ENCODE results near the gene TOB1.

The TOB1 gene, protein sequence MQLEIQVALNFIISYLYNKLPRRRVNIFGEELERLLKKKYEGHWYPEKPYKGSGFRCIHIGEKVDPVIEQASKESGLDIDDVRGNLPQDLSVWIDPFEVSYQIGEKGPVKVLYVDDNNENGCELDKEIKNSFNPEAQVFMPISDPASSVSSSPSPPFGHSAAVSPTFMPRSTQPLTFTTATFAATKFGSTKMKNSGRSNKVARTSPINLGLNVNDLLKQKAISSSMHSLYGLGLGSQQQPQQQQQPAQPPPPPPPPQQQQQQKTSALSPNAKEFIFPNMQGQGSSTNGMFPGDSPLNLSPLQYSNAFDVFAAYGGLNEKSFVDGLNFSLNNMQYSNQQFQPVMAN

DNA sequence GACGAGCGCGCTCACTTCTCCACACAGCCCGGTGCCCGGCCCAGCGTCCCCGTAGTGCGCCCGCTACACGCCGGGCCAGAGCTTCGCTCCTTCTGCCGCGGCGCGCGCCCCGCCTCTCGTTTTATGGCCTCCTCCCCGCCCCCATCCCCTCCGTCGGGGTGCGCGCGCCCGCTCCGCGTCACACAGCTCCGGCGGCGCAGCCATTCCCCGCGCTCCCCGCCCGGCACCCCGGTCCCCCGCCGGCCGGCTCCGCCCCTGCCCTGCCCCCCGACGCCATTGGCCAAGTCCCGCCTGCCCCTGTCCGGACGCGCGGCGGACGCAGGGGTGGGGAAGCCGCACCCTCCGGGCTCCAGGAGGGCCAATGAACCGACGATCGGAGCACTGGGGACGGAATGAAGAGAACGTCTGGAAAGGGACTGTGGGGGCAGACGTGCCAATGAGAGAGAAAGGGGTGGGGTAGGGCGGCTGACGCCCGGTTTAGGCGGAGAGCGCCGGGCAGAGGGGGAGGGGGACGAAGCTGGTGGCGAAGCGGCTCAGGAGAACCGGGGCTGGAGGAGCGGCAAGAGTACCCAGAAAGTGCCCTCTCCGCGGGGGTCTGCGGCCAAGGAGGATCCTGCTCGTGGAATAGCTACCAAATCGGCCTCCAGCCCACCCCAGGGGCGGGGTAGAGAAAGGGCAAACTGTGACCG is at the start of gene TOB1:
TOB1 (minus strand) TSS at position 94 of the 689 bp plus-strand sequence. CDS start 2,337 bp downstream, outside the sequence.
- peaks cover 23% of the 10 kb centered on the region for H3K36me3 ChIP-seq (ENCODE audit: control insufficient read depth, insufficient read depth, low read length)
- no peaks in the 10 kb centered on the region for H3K27me3 ChIP-seq (ENCODE audit: control insufficient read depth, insufficient read depth, low read length)
- H3K4me3 ChIP-seq (ENCODE audit: low read depth, low read length) = peak within 1 kb of the TSS; percentile 99
- peak within 1 kb of the TSS; percentile 75 for H3K9ac ChIP-seq (ENCODE audit: low read depth, low read length)
- peak within 1 kb of the TSS; percentile 91 for H3K27ac ChIP-seq (ENCODE audit: low read depth, low read length)
- H3K9me3 ChIP-seq (ENCODE audit: control insufficient read depth, insufficient read depth, low read length) = no peaks in the 10 kb centered on the region
- H3K4me1 ChIP-seq (ENCODE audit: control insufficient read depth, insufficient read depth, low read length) = peaks cover 19% of the 10 kb centered on the region

DNA sequence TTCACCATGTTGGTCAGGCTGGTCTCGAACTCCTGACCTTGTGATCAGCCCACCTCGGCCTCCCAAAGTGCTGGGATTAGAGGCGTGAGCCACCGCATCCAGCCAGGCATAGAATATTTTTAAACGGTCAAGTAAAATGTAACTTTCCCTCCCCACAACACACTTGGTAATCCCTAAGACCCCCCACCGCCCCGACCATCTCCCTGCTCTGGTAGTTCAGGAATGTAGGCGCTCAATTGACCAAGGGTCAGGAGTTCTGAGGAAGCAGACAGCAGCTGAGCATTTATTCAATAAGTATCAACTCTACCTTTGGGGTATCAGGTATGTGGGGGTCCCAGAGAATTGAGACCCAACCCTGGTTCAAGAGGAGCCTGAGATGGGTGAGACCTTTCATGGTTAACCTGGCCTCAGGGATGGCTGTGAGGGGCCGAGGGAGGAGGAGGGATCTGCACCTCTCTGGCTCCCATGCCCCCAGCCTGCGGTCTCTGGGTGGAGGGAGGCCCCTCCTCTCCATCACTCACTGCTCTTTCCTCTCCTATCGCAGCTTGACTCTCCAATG is 48.4 kb upstream of the TOB1 start:
- no peak overlapping the region for H3K9ac ChIP-seq (ENCODE audit: low read depth, low read length)
- H3K4me1 ChIP-seq (ENCODE audit: control insufficient read depth, insufficient read depth, low read length) = peaks cover 36% of the 10 kb centered on the region
- no peak overlapping the region for H3K4me3 ChIP-seq (ENCODE audit: low read depth, low read length)
- no peak overlapping the region for H3K27ac ChIP-seq (ENCODE audit: low read depth, low read length)
- no peaks in the 10 kb centered on the region for H3K36me3 ChIP-seq (ENCODE audit: control insufficient read depth, insufficient read depth, low read length)
- no peaks in the 10 kb centered on the region for H3K9me3 ChIP-seq (ENCODE audit: control insufficient read depth, insufficient read depth, low read length)
- no peaks in the 10 kb centered on the region for H3K27me3 ChIP-seq (ENCODE audit: control insufficient read depth, insufficient read depth, low read length)

DNA sequence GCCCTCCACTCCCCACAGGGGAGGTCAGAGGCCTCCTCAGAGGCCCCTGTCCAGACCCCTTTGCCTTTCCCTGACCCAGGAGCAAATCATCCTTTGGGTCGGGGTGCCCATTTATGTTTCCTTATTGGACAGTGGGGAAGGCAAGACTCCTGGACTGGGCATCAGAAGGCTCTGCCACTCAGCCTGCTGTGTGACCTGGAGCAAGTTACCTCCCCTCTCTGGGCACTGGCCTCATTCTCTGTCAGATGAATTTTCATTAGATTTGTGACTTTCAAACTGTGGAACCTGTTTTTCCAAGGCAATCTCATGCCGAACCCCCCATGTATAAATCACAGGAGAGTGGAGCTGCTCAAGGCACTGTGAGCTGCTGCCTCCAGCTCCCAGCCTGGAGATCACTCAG is 47.0 kb upstream of the TOB1 start:
- Histone ChIP-seq H3K27me3 (ENCODE audit: control insufficient read depth, insufficient read depth, low read length) (no peaks in the 10 kb centered on the region), H3K4me1 (ENCODE audit: control insufficient read depth, insufficient read depth, low read length) (peaks cover 36% of the 10 kb centered on the region), H3K9me3 (ENCODE audit: control insufficient read depth, insufficient read depth, low read length) (no peaks in the 10 kb centered on the region), H3K4me3 (ENCODE audit: low read depth, low read length) (no peak overlapping the region), H3K36me3 (ENCODE audit: control insufficient read depth, insufficient read depth, low read length) (no peaks in the 10 kb centered on the region), H3K9ac (ENCODE audit: low read depth, low read length) (no peak overlapping the region), H3K27ac (ENCODE audit: low read depth, low read length) (no peak overlapping the region)

DNA sequence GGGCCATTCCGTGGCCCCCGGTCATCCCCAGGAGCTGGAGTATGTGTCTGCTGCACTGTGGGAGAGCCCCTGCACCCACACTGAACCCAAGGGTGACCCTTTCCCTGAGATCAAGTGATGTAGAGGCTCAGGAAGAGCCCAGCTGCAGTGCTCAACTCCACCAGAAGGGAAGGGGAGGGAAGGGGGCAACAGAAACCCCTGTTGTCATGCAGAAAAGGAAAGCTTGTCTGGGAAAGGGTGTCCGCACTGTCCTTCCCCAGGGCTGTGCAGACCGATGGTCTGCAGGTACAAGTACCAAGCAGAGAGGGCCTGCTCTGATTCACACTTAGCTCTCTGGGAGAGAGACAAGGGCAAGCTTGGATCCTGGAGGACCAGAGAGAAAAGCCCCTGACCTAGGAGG is 45.7 kb upstream of the TOB1 start:
- Histone ChIP-seq H3K9ac (ENCODE audit: low read depth, low read length) (no peak overlapping the region), H3K9me3 (ENCODE audit: control insufficient read depth, insufficient read depth, low read length) (no peaks in the 10 kb centered on the region), H3K4me3 (ENCODE audit: low read depth, low read length) (no peak overlapping the region), H3K27ac (ENCODE audit: low read depth, low read length) (no peak overlapping the region), H3K27me3 (ENCODE audit: control insufficient read depth, insufficient read depth, low read length) (no peaks in the 10 kb centered on the region), H3K4me1 (ENCODE audit: control insufficient read depth, insufficient read depth, low read length) (peaks cover 24% of the 10 kb centered on the region), H3K36me3 (ENCODE audit: control insufficient read depth, insufficient read depth, low read length) (no peaks in the 10 kb centered on the region)

DNA sequence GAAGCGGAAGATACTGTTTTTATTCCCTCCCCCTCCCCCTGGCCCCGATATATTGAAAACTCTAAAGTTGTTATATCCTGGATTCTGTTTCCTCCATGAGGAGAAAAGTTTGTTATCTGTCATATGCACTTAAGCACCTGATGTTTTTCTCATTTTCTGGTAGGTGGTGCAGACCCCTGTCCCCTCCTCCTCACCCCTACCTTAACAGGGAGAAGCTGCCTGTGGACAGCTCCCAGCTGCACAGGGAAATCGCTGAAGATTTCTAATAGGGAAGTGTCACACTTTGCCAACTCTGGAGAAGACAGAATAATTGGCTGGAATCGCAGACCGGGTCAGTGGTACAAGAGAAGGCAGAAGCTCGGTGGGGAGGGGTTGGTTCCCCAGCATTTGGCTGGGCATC is 45.3 kb upstream of the TOB1 start:
- Histone ChIP-seq H3K27ac (ENCODE audit: low read depth, low read length) (no peak overlapping the region), H3K4me1 (ENCODE audit: control insufficient read depth, insufficient read depth, low read length) (peaks cover 21% of the 10 kb centered on the region), H3K4me3 (ENCODE audit: low read depth, low read length) (no peak overlapping the region), H3K9ac (ENCODE audit: low read depth, low read length) (no peak overlapping the region), H3K27me3 (ENCODE audit: control insufficient read depth, insufficient read depth, low read length) (no peaks in the 10 kb centered on the region), H3K9me3 (ENCODE audit: control insufficient read depth, insufficient read depth, low read length) (no peaks in the 10 kb centered on the region), H3K36me3 (ENCODE audit: control insufficient read depth, insufficient read depth, low read length) (no peaks in the 10 kb centered on the region)

DNA sequence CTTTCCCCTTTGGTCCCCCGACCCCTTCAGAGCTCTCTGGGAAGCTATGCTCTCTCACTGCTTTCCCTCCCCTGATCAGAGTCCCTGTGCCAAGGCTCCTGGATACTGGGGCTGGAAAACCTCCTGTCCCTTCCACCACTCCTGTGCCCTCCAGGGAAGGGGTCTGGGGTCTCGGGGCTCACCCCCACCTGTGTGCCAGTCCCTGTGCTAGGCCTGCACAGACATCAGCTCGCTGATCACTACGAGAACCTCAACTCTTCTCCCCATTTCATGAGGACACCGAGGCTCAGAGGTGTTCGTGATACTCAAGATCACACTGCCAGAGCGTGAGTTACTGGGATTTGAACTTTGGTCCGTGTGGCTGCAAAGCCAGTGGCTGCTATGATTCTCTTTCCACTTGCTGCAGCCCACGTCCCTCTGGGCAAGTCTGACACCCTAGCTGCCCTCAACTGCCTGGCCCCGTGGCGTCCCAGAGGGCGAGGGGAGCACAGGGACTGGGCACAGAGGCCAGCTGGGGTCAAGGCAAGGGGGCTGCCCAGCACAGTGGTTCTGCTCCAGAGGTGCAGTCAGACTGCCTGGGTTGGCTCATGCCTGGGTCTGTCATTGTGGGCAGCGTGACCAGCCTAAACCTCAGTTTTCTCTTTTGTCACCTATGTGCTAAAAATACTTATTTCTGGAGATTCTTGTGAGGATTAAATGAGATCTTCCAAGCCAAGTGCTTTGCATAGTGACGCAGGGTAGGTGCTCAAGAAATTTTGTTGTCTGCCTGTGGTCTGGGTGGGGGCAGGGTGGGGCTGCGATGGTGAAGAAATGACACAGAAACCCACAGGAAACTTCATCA is 43.8 kb upstream of the TOB1 start:
- no peak overlapping the region for H3K9ac ChIP-seq (ENCODE audit: low read depth, low read length)
- peaks cover 26% of the 10 kb centered on the region for H3K4me1 ChIP-seq (ENCODE audit: control insufficient read depth, insufficient read depth, low read length)
- H3K9me3 ChIP-seq (ENCODE audit: control insufficient read depth, insufficient read depth, low read length) = no peaks in the 10 kb centered on the region
- peak overlapping the region; percentile 78 for H3K27ac ChIP-seq (ENCODE audit: low read depth, low read length)
- H3K36me3 ChIP-seq (ENCODE audit: control insufficient read depth, insufficient read depth, low read length) = no peaks in the 10 kb centered on the region
- H3K27me3 ChIP-seq (ENCODE audit: control insufficient read depth, insufficient read depth, low read length) = no peaks in the 10 kb centered on the region
- H3K4me3 ChIP-seq (ENCODE audit: low read depth, low read length) = no peak overlapping the region

DNA sequence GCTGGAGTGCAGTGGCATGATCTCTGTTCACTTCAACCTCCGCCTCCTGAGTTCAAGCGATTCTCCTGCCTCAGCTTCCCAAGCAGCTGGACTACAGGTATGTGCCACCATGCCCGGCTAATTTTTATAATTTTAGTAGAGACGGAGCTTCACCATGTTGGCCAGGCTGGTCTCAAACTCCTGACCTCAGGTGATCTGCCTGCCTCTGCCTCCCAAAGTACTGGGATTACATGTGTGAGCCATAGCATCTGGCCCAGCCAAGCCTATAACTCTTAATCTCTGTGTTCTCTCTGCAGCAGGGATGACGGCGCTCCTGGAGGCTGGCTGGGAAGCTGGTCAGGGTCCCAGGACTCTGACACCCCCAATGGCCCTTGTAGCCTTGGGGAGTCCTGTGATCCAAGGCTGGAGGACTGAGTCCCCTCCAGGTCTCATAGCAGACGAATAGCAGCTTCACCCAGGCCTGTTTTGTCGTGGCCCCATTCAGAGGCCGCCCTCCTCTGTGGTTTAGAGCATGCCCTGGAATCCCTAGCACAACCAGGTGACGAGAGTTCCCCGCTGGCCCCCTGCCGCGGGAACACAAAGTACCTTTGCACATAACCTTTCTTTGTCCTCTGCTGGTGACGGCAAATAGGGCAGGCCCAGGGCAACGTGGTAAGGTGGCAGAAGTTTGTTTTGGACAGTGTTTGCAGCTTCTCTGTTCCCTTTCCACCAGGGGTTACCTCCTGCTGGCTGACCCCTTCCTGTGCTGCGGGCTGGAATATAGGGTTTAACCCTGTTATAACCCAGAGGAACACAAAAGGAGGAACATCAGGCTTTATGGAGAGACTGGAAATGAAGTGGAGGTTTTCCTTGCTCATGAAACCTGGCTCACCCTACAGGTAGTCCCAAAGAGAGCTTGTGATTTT is 43.0 kb upstream of the TOB1 start:
- Histone ChIP-seq H3K9me3 (ENCODE audit: control insufficient read depth, insufficient read depth, low read length) (no peaks in the 10 kb centered on the region), H3K4me1 (ENCODE audit: control insufficient read depth, insufficient read depth, low read length) (peaks cover 35% of the 10 kb centered on the region), H3K27me3 (ENCODE audit: control insufficient read depth, insufficient read depth, low read length) (no peaks in the 10 kb centered on the region), H3K4me3 (ENCODE audit: low read depth, low read length) (0 out of 2 replicates have a peak overlapping the region, but pooled peaks have one; percentile 18), H3K9ac (ENCODE audit: low read depth, low read length) (no peak overlapping the region), H3K27ac (ENCODE audit: low read depth, low read length) (peak overlapping the region; percentile 78), H3K36me3 (ENCODE audit: control insufficient read depth, insufficient read depth, low read length) (no peaks in the 10 kb centered on the region)

DNA sequence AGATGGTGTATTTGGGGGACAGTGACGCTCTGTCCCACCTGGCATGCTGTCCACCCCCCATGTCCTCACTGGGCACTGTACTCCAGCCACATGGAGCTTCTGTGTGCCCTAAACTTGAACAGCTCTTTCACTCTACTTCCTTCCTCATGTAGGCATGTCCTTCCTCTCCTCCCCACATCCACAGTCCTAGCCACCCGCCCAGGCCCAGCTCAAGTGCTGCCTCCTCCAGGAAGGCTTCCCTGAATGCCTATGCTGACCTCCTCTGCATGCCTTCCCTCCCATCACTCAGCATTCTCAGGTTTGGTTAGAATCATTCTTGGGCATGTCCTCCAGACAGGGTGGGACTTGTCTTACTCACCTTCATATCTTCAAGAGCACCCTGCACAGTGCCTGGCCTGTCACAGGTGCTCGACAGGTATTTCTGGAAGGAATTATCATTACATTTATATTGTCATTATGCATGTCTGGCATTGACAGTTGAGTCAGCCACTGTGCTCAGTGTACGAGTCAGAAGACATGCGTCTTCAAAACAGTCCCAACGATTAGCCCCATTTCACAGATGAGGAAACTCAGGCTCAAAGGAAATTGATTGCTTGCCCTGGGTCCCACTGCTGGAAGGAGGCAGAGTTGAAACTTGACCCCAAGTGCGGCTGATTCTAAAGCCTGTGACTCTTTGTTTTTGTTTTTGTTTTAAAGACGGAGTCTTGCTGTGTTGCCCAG is 42.1 kb upstream of the TOB1 start:
- no peaks in the 10 kb centered on the region for H3K9me3 ChIP-seq (ENCODE audit: control insufficient read depth, insufficient read depth, low read length)
- peaks cover 41% of the 10 kb centered on the region for H3K4me1 ChIP-seq (ENCODE audit: control insufficient read depth, insufficient read depth, low read length)
- no peak overlapping the region for H3K4me3 ChIP-seq (ENCODE audit: low read depth, low read length)
- no peaks in the 10 kb centered on the region for H3K36me3 ChIP-seq (ENCODE audit: control insufficient read depth, insufficient read depth, low read length)
- H3K27ac ChIP-seq (ENCODE audit: low read depth, low read length) = no peak overlapping the region
- H3K9ac ChIP-seq (ENCODE audit: low read depth, low read length) = no peak overlapping the region
- H3K27me3 ChIP-seq (ENCODE audit: control insufficient read depth, insufficient read depth, low read length) = no peaks in the 10 kb centered on the region

DNA sequence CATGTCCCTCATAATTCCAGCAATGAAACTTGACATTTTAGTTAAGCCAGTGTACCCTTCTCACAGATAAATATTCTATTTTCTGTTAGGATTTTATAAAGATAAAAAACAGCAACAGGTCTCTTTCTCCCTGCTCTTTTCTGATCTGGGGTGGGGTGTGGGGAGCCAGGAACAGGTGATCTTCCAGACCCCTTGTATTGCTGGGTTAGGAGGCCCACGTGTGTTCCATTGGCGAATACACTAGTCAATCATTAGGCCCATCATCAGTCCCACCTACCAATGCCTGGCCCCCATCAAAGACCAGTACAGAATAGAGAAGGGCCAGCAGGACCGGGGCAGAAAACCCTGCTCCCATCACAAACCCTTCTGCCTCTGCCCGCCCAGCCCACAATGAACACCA is 40.3 kb upstream of the TOB1 start:
- Histone ChIP-seq H3K4me1 (ENCODE audit: control insufficient read depth, insufficient read depth, low read length) (peaks cover 42% of the 10 kb centered on the region), H3K4me3 (ENCODE audit: low read depth, low read length) (no peak overlapping the region), H3K27ac (ENCODE audit: low read depth, low read length) (no peak overlapping the region)

More for the DNA sequence above, 40.3 kb upstream of the TOB1 start:
- no peaks in the 10 kb centered on the region for H3K9me3 ChIP-seq (ENCODE audit: control insufficient read depth, insufficient read depth, low read length)
- H3K36me3 ChIP-seq (ENCODE audit: control insufficient read depth, insufficient read depth, low read length) = no peaks in the 10 kb centered on the region
- no peaks in the 10 kb centered on the region for H3K27me3 ChIP-seq (ENCODE audit: control insufficient read depth, insufficient read depth, low read length)
- no peak overlapping the region for H3K9ac ChIP-seq (ENCODE audit: low read depth, low read length)

Data from HUES48 (cell line).